GM23248 (cell line): ENCODE data around the gene SSPN.

Experiments
- EZH2 ChIP-seq: fragments of 200-600 bp; sonication (generic); IDR thresholded peaks from 2 replicates; pipeline ENCODE4 v1.6.1; 2018; ENCODE audit warnings: antibody characterized with exemption, mild to moderate bottlenecking; ENCODE audit not compliant: insufficient read depth, poor library complexity, severe bottlenecking
- EZH2phosphoT487 ChIP-seq: fragments of 200-600 bp; sonication (generic); IDR thresholded peaks from 2 replicates; pipeline ENCODE4 v1.6.1; 2018; ENCODE audit warnings: antibody characterized with exemption, moderate library complexity, mild to moderate bottlenecking, low read depth; ENCODE audit not compliant: insufficient read depth

DNA sequence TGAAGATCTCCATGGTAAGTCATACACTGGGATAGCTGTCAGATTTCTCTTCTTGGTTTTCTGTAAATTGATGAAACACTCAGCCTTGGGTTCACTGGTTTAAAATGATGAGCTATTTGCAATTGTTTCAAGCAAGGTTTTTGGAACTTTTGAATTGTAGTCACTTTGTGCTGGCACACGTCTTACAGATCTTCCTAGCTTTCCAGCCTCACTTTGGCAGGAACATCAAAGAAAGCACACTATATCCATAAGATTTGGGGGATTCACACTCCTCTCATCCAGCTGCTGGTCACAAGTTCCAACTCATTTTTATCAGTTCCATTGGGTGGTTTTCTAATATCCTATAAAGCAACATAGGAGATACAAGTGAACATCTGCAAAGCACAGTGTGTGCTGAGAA is 16.0 kb downstream of the SSPN start:
- TF ChIP-seq EZH2phosphoT487 (no peak), EZH2 (no peak)
